GM18511 (cell line): Measurements from ENCODE around the gene ZFYVE9.
"Not testable (repeated sequence)": the region's sequence is repeated elsewhere in the genome, so short reads cannot be mapped to it uniquely, and the experiment has no call there.

Experiments
- ATAC-seq: cut with Tn5 transposase; IDR thresholded peaks from one replicate; pipeline ENCODE4 v1.9.1; 2021; ENCODE audit warnings: mild to moderate bottlenecking, moderate library complexity; ENCODE audit not compliant: unreplicated experiment

The ZFYVE9 gene

GRCh38 chr1:52142220-52143183, 613 bp downstream of the ZFYVE9 start:
- peak; percentile 44 for ATAC-seq

- ATAC-seq = no peak
Observed at GRCh38 chr1:52145137-52145536, 3.2 kb downstream of the ZFYVE9 start.

- ATAC-seq = not testable (repeated sequence)
Observed at GRCh38 chr1:52150445-52150844, 8.6 kb downstream of the ZFYVE9 start.

- ATAC-seq = no peak
Observed at GRCh38 chr1:52150946-52151345, 9.1 kb downstream of the ZFYVE9 start.

GRCh38 chr1:52152572-52152971, 10.7 kb downstream of the ZFYVE9 start:
- no peak for ATAC-seq

- ATAC-seq = no peak
Observed at GRCh38 chr1:52153010-52153409, 11.1 kb downstream of the ZFYVE9 start.

GRCh38 chr1:52153898-52154297, 12.0 kb downstream of the ZFYVE9 start:
- no peak for ATAC-seq

- no peak for ATAC-seq
Observed at GRCh38 chr1:52156460-52156859, 14.6 kb downstream of the ZFYVE9 start.

DNA sequence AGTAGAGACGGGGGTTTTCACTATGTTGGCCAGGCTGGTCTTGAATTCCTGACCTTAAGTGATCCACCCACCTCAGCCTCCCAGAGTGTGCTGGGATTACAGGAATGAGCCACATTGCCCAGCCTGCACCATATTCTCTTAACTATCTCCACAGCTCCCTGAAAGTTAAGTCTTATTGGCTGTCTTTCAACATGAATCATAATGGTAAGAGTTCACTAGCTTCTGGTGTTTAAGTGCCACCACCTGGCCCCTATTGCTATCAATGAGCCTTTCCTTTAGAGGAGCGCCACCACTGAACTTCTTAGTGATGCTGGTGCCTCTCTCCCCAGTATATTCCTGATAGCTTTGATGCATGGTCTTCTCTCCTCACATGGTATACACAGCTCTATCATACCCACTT, 15.7 kb downstream of the ZFYVE9 start:
- ATAC-seq = no peak

GRCh38 chr1:52158218-52158617, 16.3 kb downstream of the ZFYVE9 start:
- ATAC-seq = no peak

- ATAC-seq = no peak
Observed at GRCh38 chr1:52159033-52159789, 17.3 kb downstream of the ZFYVE9 start.

DNA sequence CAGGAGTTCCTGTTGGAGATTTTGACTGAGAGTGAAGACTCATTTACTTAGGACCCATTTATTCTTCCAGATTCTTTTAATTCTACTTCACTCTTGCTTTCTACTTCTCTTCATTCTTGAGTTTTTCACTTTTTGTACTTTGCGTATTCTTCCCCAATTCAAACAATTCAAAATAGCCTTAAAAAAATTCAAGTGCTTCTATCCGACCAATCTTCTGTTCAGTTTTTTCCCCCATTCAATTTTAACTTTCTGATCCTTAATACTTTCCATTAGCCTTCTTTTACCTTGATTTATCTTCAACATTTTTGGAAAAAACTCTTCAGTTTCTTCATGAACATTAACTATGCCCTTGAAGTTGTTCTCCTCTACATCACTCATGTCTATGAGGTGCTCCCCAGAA, 21.1 kb downstream of the ZFYVE9 start:
- no peak for ATAC-seq

GRCh38 chr1:52164604-52165003, 22.7 kb downstream of the ZFYVE9 start:
- ATAC-seq = no peak

- no peak for ATAC-seq
Observed at GRCh38 chr1:52166996-52167753, 25.3 kb downstream of the ZFYVE9 start.

- no peak for ATAC-seq
Observed at GRCh38 chr1:52168373-52169080, 26.6 kb downstream of the ZFYVE9 start.

- not testable (repeated sequence) for ATAC-seq
Observed at GRCh38 chr1:52171149-52171548, 29.3 kb downstream of the ZFYVE9 start.

- ATAC-seq = no peak
Observed at GRCh38 chr1:52179073-52179472, 37.2 kb downstream of the ZFYVE9 start.

GRCh38 chr1:52180176-52180575, 38.3 kb downstream of the ZFYVE9 start:
- no peak for ATAC-seq

GRCh38 chr1:52181759-52182158, 39.9 kb downstream of the ZFYVE9 start:
- ATAC-seq = not testable (repeated sequence)

- not testable (repeated sequence) for ATAC-seq
Observed at GRCh38 chr1:52182328-52182727, 40.4 kb downstream of the ZFYVE9 start.
